ENCODE results near the gene MMP3. TPM values are rescaled to one million over a fixed set of nuclear protein-coding genes. Genes with fewer than 3 reads are reported as not detected.

The MMP3 gene
- total RNA-seq, 1 experiment from 2014 or later = not detected

GRCh38 chr11:102806296-102806695 lies 37.1 kb downstream of the MMP3 start:
- ChIA-PET CTCF (no interaction called here), POLR2A (no interaction called here), RAD21 (ENCODE audit: low non-redundant PET in 1 of 2, low total read pairs in 2 of 2, uncharacterized antibody in 2 of 2, unreplicated experiment in 2 of 2) (no interaction called here)
- Histone ChIP-seq H4K20me1 (ENCODE audit: insufficient read depth) (no peaks in the 10 kb centered on the region), H3K9me2 (ENCODE audit: insufficient read depth) (no peaks in the 10 kb centered on the region), H2AFZ (ENCODE audit: low read depth, low read length, poor library complexity, severe bottlenecking) (no peak overlapping the region), H3K27ac (ENCODE audit: low read depth, low read length) (no peak overlapping the region), H3K79me2 (ENCODE audit: insufficient read depth, low read length) (no peaks in the 10 kb centered on the region), H3K9me3 (ENCODE audit: control insufficient read depth in 1 of 2, insufficient read depth in 1 of 2, low read depth in 1 of 2, low read length in 2 of 2) (no peaks in the 10 kb centered on the region), H3K27me3 (ENCODE audit: insufficient read depth, low read length) (no peaks in the 10 kb centered on the region), H3K36me3 (ENCODE audit: control insufficient read depth in 1 of 2, insufficient read depth in 2 of 2, low read length in 2 of 2) (no peaks in the 10 kb centered on the region), H3K4me2 (ENCODE audit: low read length) (no peak overlapping the region), H3K9ac (ENCODE audit: low read length) (no peak overlapping the region), H3K4me1 (ENCODE audit: control insufficient read depth in 1 of 2, insufficient read depth in 2 of 2, low read length in 2 of 2) (peaks cover 3 to 14% of the 10 kb centered on the region in 2 experiments; a peak in 3 of 4 replicates), H3K4me3 (replicated peaks in 1 of 2; ENCODE audit: low read depth in 1 of 2, low read length in 2 of 2) (no peak overlapping the region)
- intact Hi-C loops (cut with micrococcal nuclease) = loop anchor here (10.0 kb wide), 1 partner anchor 249 kb away; no protein-coding TSS in a partner anchor
- DNase-seq (ENCODE audit: low read depth, low spot score) (no peak), ATAC-seq (no peak)
- no TSS peak for BruUV-seq (replicated peaks)
- TF ChIP-seq, protein P1, sequence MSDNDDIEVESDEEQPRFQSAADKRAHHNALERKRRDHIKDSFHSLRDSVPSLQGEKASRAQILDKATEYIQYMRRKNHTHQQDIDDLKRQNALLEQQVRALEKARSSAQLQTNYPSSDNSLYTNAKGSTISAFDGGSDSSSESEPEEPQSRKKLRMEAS (IDR thresholded peaks at IDR 0.05) = no peak
- no peak for TF ChIP-seq CEBPB (IDR thresholded peaks at IDR 0.05; ENCODE audit: low read depth)
- no peak for TF ChIP-seq SRF (IDR thresholded peaks at IDR 0.05; ENCODE audit: low read depth)
- no peak for TF ChIP-seq JUND (IDR thresholded peaks at IDR 0.05)
- TF ChIP-seq POLR2AphosphoS5 (IDR thresholded peaks at IDR 0.05; ENCODE audit: low read depth, low read length) = no peak
- TF ChIP-seq ELF1 (IDR thresholded peaks at IDR 0.05; ENCODE audit: borderline replicate concordance, low read depth) = no peak
- no peak for TF ChIP-seq YY1 (IDR thresholded peaks at IDR 0.05; ENCODE audit: extremely low read depth, insufficient replicate concordance, low read depth, low read length)
- TF ChIP-seq, protein P2, sequence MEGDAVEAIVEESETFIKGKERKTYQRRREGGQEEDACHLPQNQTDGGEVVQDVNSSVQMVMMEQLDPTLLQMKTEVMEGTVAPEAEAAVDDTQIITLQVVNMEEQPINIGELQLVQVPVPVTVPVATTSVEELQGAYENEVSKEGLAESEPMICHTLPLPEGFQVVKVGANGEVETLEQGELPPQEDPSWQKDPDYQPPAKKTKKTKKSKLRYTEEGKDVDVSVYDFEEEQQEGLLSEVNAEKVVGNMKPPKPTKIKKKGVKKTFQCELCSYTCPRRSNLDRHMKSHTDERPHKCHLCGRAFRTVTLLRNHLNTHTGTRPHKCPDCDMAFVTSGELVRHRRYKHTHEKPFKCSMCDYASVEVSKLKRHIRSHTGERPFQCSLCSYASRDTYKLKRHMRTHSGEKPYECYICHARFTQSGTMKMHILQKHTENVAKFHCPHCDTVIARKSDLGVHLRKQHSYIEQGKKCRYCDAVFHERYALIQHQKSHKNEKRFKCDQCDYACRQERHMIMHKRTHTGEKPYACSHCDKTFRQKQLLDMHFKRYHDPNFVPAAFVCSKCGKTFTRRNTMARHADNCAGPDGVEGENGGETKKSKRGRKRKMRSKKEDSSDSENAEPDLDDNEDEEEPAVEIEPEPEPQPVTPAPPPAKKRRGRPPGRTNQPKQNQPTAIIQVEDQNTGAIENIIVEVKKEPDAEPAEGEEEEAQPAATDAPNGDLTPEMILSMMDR (IDR thresholded peaks at IDR 0.05 in 2 of 3, conservative IDR thresholded peaks at IDR 0.05 in 1 of 3; ENCODE audit: borderline replicate concordance in 1 of 3, insufficient read depth in 1 of 3, low read depth in 2 of 3, low read length in 2 of 3) = no peak
- TF ChIP-seq CBX3 (IDR thresholded peaks at IDR 0.05; ENCODE audit: low read depth) = no peak
- no peak for TF ChIP-seq REST (IDR thresholded peaks at IDR 0.05; ENCODE audit: low read depth)
- no peak for TF ChIP-seq ZNF274 (IDR thresholded peaks at IDR 0.05; ENCODE audit: low read depth, low read length)
- TF ChIP-seq SIN3A (IDR thresholded peaks at IDR 0.05; ENCODE audit: low read depth) = no peak
- TF ChIP-seq SP1 (IDR thresholded peaks at IDR 0.05; ENCODE audit: low read depth) = no peak

All from HCT116 (cell line).